Effector CD4-positive, alpha-beta T cell (primary cell): ENCODE data around the gene AK5.
"Not testable (repeated sequence)": the region's sequence is repeated elsewhere in the genome, so short reads cannot be mapped to it uniquely, and the experiment has no call there.

Experiments used
- DNase-seq: peaks from one replicate; pipeline ENCODE4 v3.0.0-alpha.2; 2020

Gene AK5

GRCh38 chr1:77513839-77514763, 232.3 kb downstream of the AK5 start:
- DNase-seq: no peak

- no peak for DNase-seq
Measured at GRCh38 chr1:77514921-77515776, 233.3 kb downstream of the AK5 start.

GRCh38 chr1:77516106-77516505, 234.3 kb downstream of the AK5 start:
- no peak for DNase-seq

- no peak for DNase-seq
Measured at GRCh38 chr1:77524038-77524437, 242.2 kb downstream of the AK5 start.

- not testable (repeated sequence) for DNase-seq
Measured at GRCh38 chr1:77531149-77531548, 249.3 kb downstream of the AK5 start.

GRCh38 chr1:77531596-77532280, 249.9 kb downstream of the AK5 start:
- not testable (repeated sequence) for DNase-seq

- no peak for DNase-seq
Measured at GRCh38 chr1:77532641-77533040, 250.8 kb downstream of the AK5 start.

- DNase-seq: peak; percentile 54
Measured at GRCh38 chr1:77533660-77534305, 252.0 kb downstream of the AK5 start.

- no peak for DNase-seq
Measured at GRCh38 chr1:77534456-77534855, 252.6 kb downstream of the AK5 start.

GRCh38 chr1:77536813-77537212, 255.0 kb downstream of the AK5 start:
- no peak for DNase-seq

GRCh38 chr1:77538956-77539518, 257.2 kb downstream of the AK5 start:
- no peak for DNase-seq

GRCh38 chr1:77539519-77540142, 257.8 kb downstream of the AK5 start:
- no peak for DNase-seq

- DNase-seq: no peak
Measured at GRCh38 chr1:77540501-77541161, 258.8 kb downstream of the AK5 start.

- DNase-seq: no peak
Measured at GRCh38 chr1:77541162-77541545, 259.3 kb downstream of the AK5 start.

GRCh38 chr1:77542813-77543420, 261.1 kb downstream of the AK5 start:
- DNase-seq: no peak

GRCh38 chr1:77543822-77544448, 262.1 kb downstream of the AK5 start:
- no peak for DNase-seq

GRCh38 chr1:77544845-77545244, 263.0 kb downstream of the AK5 start:
- DNase-seq: no peak

- DNase-seq: no peak
Measured at GRCh38 chr1:77545970-77546369, 264.2 kb downstream of the AK5 start.

- DNase-seq: no peak
Measured at GRCh38 chr1:77546890-77547289, 265.1 kb downstream of the AK5 start.

- DNase-seq: no peak
Measured at GRCh38 chr1:77548285-77548684, 266.5 kb downstream of the AK5 start.
